ENCODE results near the gene PTGDR2. TPM values are rescaled to one million over a fixed set of nuclear protein-coding genes. Genes with fewer than 3 reads are reported as not detected.
"Not testable (repeated sequence)": the region's sequence is repeated elsewhere in the genome, so short reads cannot be mapped to it uniquely, and the experiment has no call there.

The PTGDR2 gene
- total and polyA plus RNA-seq, 2 experiments from 2014 or later: 0.06 TPM; not detected in 1

- peak overlapping the region; percentile 38; the same call in 1 of the 2 replicates for H2AFZ ChIP-seq
- H3K4me1 ChIP-seq (ENCODE audit: insufficient read depth): 0 out of 2 replicates have a peak, but pooled peaks cover 4% of the 10 kb centered on the region
- TF ChIP-seq EZH2 (IDR thresholded peaks at IDR 0.05; ENCODE audit: insufficient read depth, poor library complexity, severe bottlenecking): no peak
- no peak for TF ChIP-seq EZH2phosphoT487 (IDR thresholded peaks at IDR 0.05; ENCODE audit: insufficient read depth, low read depth)
- no peak overlapping the region for H3K4me3 ChIP-seq
- no peak overlapping the region for H3K4me2 ChIP-seq (ENCODE audit: unreplicated experiment)
- no peak overlapping the region for H3K27ac ChIP-seq
- peak; percentile 84 for DNase-seq
- no peak overlapping the region for H3K9ac ChIP-seq
- in situ Hi-C loops (cut with MboI): loop anchor here (10.0 kb wide), 1 partner anchor 64 kb away; no protein-coding TSS in a partner anchor
- no peaks in the 10 kb centered on the region for H3K79me2 ChIP-seq (ENCODE audit: insufficient read depth)
- WGBS, 2 experiments (ENCODE audit: low coverage in 1 of 2, low lambda C conversion rate in 2 of 2, missing lambda C conversion rate in 2 of 2): 17 to 21% methylated on average over 8 of the region's 8 CpGs
- no peaks in the 10 kb centered on the region for H4K20me1 ChIP-seq (ENCODE audit: insufficient read depth)
- H3K9me3 ChIP-seq (ENCODE audit: low read depth): no peaks in the 10 kb centered on the region
- H3K27me3 ChIP-seq (replicated peaks; ENCODE audit: insufficient read depth): peaks cover 9% of the 10 kb centered on the region
- no peaks in the 10 kb centered on the region for H3K9me2 ChIP-seq (ENCODE audit: insufficient read depth)
- peaks cover 9% of the 10 kb centered on the region for H3F3A ChIP-seq (ENCODE audit: insufficient read depth)
- H3K36me3 ChIP-seq (ENCODE audit: low read depth): no peaks in the 10 kb centered on the region
These were observed 24.6 kb downstream of the PTGDR2 start for GRCh38 chr11:60831143-60831500.

- no peaks in the 10 kb centered on the region for H4K20me1 ChIP-seq (ENCODE audit: insufficient read depth)
- H3K4me1 ChIP-seq (ENCODE audit: insufficient read depth): 0 out of 2 replicates have a peak, but pooled peaks cover 4% of the 10 kb centered on the region
- peaks cover 9% of the 10 kb centered on the region for H3F3A ChIP-seq (ENCODE audit: insufficient read depth)
- H3K9me2 ChIP-seq (ENCODE audit: insufficient read depth): no peaks in the 10 kb centered on the region
- in situ Hi-C loops (cut with MboI): loop anchor here (10.0 kb wide), 1 partner anchor 64 kb away; no protein-coding TSS in a partner anchor
- DNase-seq: no peak
- TF ChIP-seq EZH2phosphoT487 (IDR thresholded peaks at IDR 0.05; ENCODE audit: insufficient read depth, low read depth) (no peak), EZH2 (IDR thresholded peaks at IDR 0.05; ENCODE audit: insufficient read depth, poor library complexity, severe bottlenecking) (no peak)
- WGBS, 2 experiments (ENCODE audit: low coverage in 1 of 2, low lambda C conversion rate in 2 of 2, missing lambda C conversion rate in 2 of 2): 18 to 19% methylated on average over 10 of the region's 10 CpGs
- no peaks in the 10 kb centered on the region for H3K79me2 ChIP-seq (ENCODE audit: insufficient read depth)
- H2AFZ ChIP-seq: peak overlapping the region; percentile 38; the same call in 1 of the 2 replicates
- no peak overlapping the region for H3K27ac ChIP-seq
- H3K27me3 ChIP-seq (replicated peaks; ENCODE audit: insufficient read depth): peaks cover 9% of the 10 kb centered on the region
- H3K4me2 ChIP-seq (ENCODE audit: unreplicated experiment): no peak overlapping the region
- H3K36me3 ChIP-seq (ENCODE audit: low read depth): no peaks in the 10 kb centered on the region
- no peaks in the 10 kb centered on the region for H3K9me3 ChIP-seq (ENCODE audit: low read depth)
- no peak overlapping the region for H3K4me3 ChIP-seq
- H3K9ac ChIP-seq: no peak overlapping the region
These were observed 25.1 kb downstream of the PTGDR2 start for GRCh38 chr11:60830478-60831142.

GRCh38 chr11:60825790-60826189 lies 30.0 kb downstream of the PTGDR2 start:
- Histone ChIP-seq H3K36me3 (ENCODE audit: low read depth) (no peaks in the 10 kb centered on the region), H3K27me3 (replicated peaks; ENCODE audit: insufficient read depth) (peaks cover 3% of the 10 kb centered on the region), H3F3A (ENCODE audit: insufficient read depth) (no peaks in the 10 kb centered on the region), H3K4me2 (ENCODE audit: unreplicated experiment) (no peak overlapping the region), H3K9me3 (ENCODE audit: low read depth) (no peaks in the 10 kb centered on the region), H4K20me1 (ENCODE audit: insufficient read depth) (no peaks in the 10 kb centered on the region), H3K27ac (no peak overlapping the region), H3K79me2 (ENCODE audit: insufficient read depth) (no peaks in the 10 kb centered on the region), H3K9ac (no peak overlapping the region), H3K4me3 (no peak overlapping the region), H3K9me2 (ENCODE audit: insufficient read depth) (no peaks in the 10 kb centered on the region), H2AFZ (no peak overlapping the region), H3K4me1 (ENCODE audit: insufficient read depth) (no peaks in the 10 kb centered on the region)
- 31 to 36% methylated on average over 6 of the region's 6 CpGs for WGBS, 2 experiments (ENCODE audit: low coverage in 1 of 2, low lambda C conversion rate in 2 of 2, missing lambda C conversion rate in 2 of 2)
- TF ChIP-seq EZH2 (IDR thresholded peaks at IDR 0.05; ENCODE audit: insufficient read depth, poor library complexity, severe bottlenecking) (no peak), EZH2phosphoT487 (IDR thresholded peaks at IDR 0.05; ENCODE audit: insufficient read depth, low read depth) (no peak)
- in situ Hi-C loops (cut with MboI): no loop called here
- DNase-seq: no peak

DNA sequence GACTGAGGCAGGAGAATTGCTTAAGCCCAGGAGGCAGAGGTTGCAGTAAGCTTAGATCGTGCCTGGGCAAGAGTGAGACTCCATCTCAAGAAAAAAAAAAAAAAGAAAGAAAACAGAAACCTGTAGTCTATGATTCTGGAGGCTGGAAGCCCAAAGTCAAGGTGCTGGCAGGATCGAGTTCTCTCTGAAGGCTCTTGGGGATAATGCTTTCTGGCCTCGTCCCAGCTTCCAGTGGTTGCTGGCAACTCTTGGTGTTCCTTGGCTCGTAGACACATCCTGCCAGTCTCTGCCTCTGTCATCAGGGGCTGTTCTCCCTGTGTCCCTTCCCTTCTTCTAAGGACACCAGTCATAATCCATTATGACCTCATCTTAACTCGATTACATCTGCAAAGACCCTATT lies 30.6 kb downstream of the PTGDR2 start:
- H3K27ac ChIP-seq: no peak overlapping the region
- H3F3A ChIP-seq (ENCODE audit: insufficient read depth): no peaks in the 10 kb centered on the region
- H3K36me3 ChIP-seq (ENCODE audit: low read depth): no peaks in the 10 kb centered on the region
- no peaks in the 10 kb centered on the region for H3K79me2 ChIP-seq (ENCODE audit: insufficient read depth)
- 50 to 54% methylated on average over 5 of the region's 5 CpGs for WGBS, 2 experiments (ENCODE audit: low coverage in 1 of 2, low lambda C conversion rate in 2 of 2, missing lambda C conversion rate in 2 of 2)
- H4K20me1 ChIP-seq (ENCODE audit: insufficient read depth): no peaks in the 10 kb centered on the region
- H2AFZ ChIP-seq: no peak overlapping the region
- no peaks in the 10 kb centered on the region for H3K4me1 ChIP-seq (ENCODE audit: insufficient read depth)
- peaks cover 3% of the 10 kb centered on the region for H3K27me3 ChIP-seq (replicated peaks; ENCODE audit: insufficient read depth)
- no peak overlapping the region for H3K4me2 ChIP-seq (ENCODE audit: unreplicated experiment)
- H3K4me3 ChIP-seq: no peak overlapping the region
- TF ChIP-seq EZH2 (IDR thresholded peaks at IDR 0.05; ENCODE audit: insufficient read depth, poor library complexity, severe bottlenecking) (no peak), EZH2phosphoT487 (IDR thresholded peaks at IDR 0.05; ENCODE audit: insufficient read depth, low read depth) (no peak)
- no peaks in the 10 kb centered on the region for H3K9me3 ChIP-seq (ENCODE audit: low read depth)
- in situ Hi-C loops (cut with MboI): no loop called here
- no peaks in the 10 kb centered on the region for H3K9me2 ChIP-seq (ENCODE audit: insufficient read depth)
- no peak for DNase-seq
- H3K9ac ChIP-seq: no peak overlapping the region

DNA sequence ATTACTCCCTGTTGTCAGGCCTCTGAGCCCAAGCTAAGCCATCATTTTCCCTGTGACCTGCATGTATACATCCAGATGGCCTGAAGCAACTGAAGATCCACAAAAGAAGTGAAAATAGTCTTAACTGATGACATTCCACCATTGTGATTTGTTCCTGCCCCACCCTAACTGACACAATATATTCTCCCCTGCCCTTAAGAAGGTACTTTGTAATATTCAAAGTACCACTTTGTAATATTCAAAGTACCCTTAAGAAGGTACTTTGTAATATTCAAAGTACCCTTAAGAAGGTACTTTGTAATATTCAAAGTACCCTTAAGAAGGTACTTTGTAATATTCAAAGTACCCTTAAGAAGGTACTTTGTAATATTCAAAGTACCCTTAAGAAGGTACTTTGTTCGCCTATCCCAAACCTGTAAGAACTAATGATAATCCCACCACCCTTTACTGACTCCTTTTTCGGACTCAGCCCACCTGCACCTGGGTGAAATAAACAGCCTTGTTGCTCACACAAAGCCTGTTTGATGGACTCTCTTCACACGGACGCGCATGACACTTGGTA lies 31.9 kb downstream of the PTGDR2 start:
- in situ Hi-C loops (cut with MboI); H2AFZ ChIP-seq; H3F3A ChIP-seq (ENCODE audit: insufficient read depth); H3K27me3 ChIP-seq (replicated peaks; ENCODE audit: insufficient read depth); H3K4me3 ChIP-seq; H3K36me3 ChIP-seq (ENCODE audit: low read depth); H3K79me2 ChIP-seq (ENCODE audit: insufficient read depth); DNase-seq; H3K27ac ChIP-seq; H3K9me2 ChIP-seq (ENCODE audit: insufficient read depth); H3K4me1 ChIP-seq (ENCODE audit: insufficient read depth); H4K20me1 ChIP-seq (ENCODE audit: insufficient read depth); H3K9ac ChIP-seq; H3K4me2 ChIP-seq (ENCODE audit: unreplicated experiment); H3K9me3 ChIP-seq (ENCODE audit: low read depth): not testable (repeated sequence)
- 68 to 69% methylated on average over 5 of the region's 5 CpGs for WGBS, 2 experiments (ENCODE audit: low coverage in 1 of 2, low lambda C conversion rate in 2 of 2, missing lambda C conversion rate in 2 of 2)

Data from GM23248 (cell line).